Measurements from ENCODE around the gene MAN1A1. TPM values are rescaled to one million over a fixed set of nuclear protein-coding genes. Genes with fewer than 3 reads are reported as not detected.
A peak's percentile ranks its signal among the peaks of the same experiment; 100 is the strongest.

Gene MAN1A1
- total RNA-seq, 2 donors from 2014 or later: 25.2 to 26.6 TPM

- peaks cover 7% of the 10 kb centered on the region for H3K4me1 Mint-ChIP-seq (ENCODE audit: low read depth)
Measured at GRCh38 chr6:119283214-119283613, 66.3 kb downstream of the MAN1A1 start.

GRCh38 chr6:119280668-119281067, 68.9 kb downstream of the MAN1A1 start:
- Mint-ChIP-seq H3K4me3 (no peak overlapping the region), H3K27me3 (ENCODE audit: low read depth) (no peaks in the 10 kb centered on the region), H3K4me1 (ENCODE audit: low read depth) (peaks cover 7% of the 10 kb centered on the region), H3K9me3 (no peaks in the 10 kb centered on the region), H3K36me3 (ENCODE audit: insufficient read depth in 2 of 2) (peaks cover 4 to 6% of the 10 kb centered on the region in 2 donors), H3K27ac (no peak overlapping the region)
- ATAC-seq (replicated peaks in 1 of 2): no peak
- DNase-seq: no peak

More at GRCh38 chr6:119283214-119283613, 66.3 kb downstream of the MAN1A1 start:
- DNase-seq (no peak), ATAC-seq (replicated peaks in 1 of 2) (no peak)
- H3K9me3 Mint-ChIP-seq: no peaks in the 10 kb centered on the region
- no peaks in the 10 kb centered on the region for H3K27me3 Mint-ChIP-seq (ENCODE audit: low read depth)
- no peak overlapping the region for H3K27ac Mint-ChIP-seq
- no peak overlapping the region for H3K4me3 Mint-ChIP-seq
- H3K36me3 Mint-ChIP-seq (ENCODE audit: insufficient read depth in 2 of 2): peaks cover 3 to 4% of the 10 kb centered on the region in 2 donors

GRCh38 chr6:119280080-119280479, 69.5 kb downstream of the MAN1A1 start:
- DNase-seq (no peak), ATAC-seq (replicated peaks in 1 of 2) (no peak)
- Mint-ChIP-seq H3K27me3 (ENCODE audit: low read depth) (no peaks in the 10 kb centered on the region), H3K36me3 (ENCODE audit: insufficient read depth in 2 of 2) (peaks cover 4 to 6% of the 10 kb centered on the region in 2 donors), H3K9me3 (no peaks in the 10 kb centered on the region), H3K27ac (peak overlapping the region; percentile 12), H3K4me3 (no peak overlapping the region), H3K4me1 (ENCODE audit: low read depth) (peaks cover 7% of the 10 kb centered on the region)

- Mint-ChIP-seq H3K4me3 (no peak overlapping the region), H3K9me3 (peaks cover 0 to 1% of the 10 kb centered on the region in 2 donors), H3K27me3 (ENCODE audit: low read depth) (no peaks in the 10 kb centered on the region), H3K4me1 (ENCODE audit: low read depth) (peaks cover 6% of the 10 kb centered on the region), H3K27ac (no peak overlapping the region), H3K36me3 (ENCODE audit: insufficient read depth in 2 of 2) (peaks cover 1 to 4% of the 10 kb centered on the region in 2 donors)
- DNase-seq: no peak
- ATAC-seq (replicated peaks in 1 of 2): no peak
Measured at GRCh38 chr6:119278625-119279024, 70.9 kb downstream of the MAN1A1 start.

GRCh38 chr6:119277052-119277451, 72.5 kb downstream of the MAN1A1 start:
- peaks cover 2% of the 10 kb centered on the region in 2 donors for H3K9me3 Mint-ChIP-seq
- no peaks in the 10 kb centered on the region for H3K27me3 Mint-ChIP-seq (ENCODE audit: low read depth)
- no peak for DNase-seq
- no peak for ATAC-seq (replicated peaks in 1 of 2)
- no peak overlapping the region for H3K4me3 Mint-ChIP-seq
- H3K36me3 Mint-ChIP-seq (ENCODE audit: insufficient read depth in 2 of 2): peaks cover 3 to 6% of the 10 kb centered on the region in 2 donors
- no peak overlapping the region for H3K27ac Mint-ChIP-seq
- no peaks in the 10 kb centered on the region for H3K4me1 Mint-ChIP-seq (ENCODE audit: low read depth)

- H3K27ac Mint-ChIP-seq: no peak overlapping the region
- ATAC-seq (replicated peaks in 1 of 2): no peak
- H3K9me3 Mint-ChIP-seq: peaks cover 2 to 4% of the 10 kb centered on the region in 2 donors
- peaks cover 6 to 8% of the 10 kb centered on the region in 2 donors for H3K36me3 Mint-ChIP-seq (ENCODE audit: insufficient read depth in 2 of 2)
- no peak overlapping the region for H3K4me3 Mint-ChIP-seq
- DNase-seq: no peak
- H3K4me1 Mint-ChIP-seq (ENCODE audit: low read depth): no peaks in the 10 kb centered on the region
- H3K27me3 Mint-ChIP-seq (ENCODE audit: low read depth): no peaks in the 10 kb centered on the region
Measured at GRCh38 chr6:119276211-119276610, 73.3 kb downstream of the MAN1A1 start.

- H3K36me3 Mint-ChIP-seq (ENCODE audit: insufficient read depth in 2 of 2): peaks cover 14 to 16% of the 10 kb centered on the region in 2 donors
Measured at GRCh38 chr6:119274197-119274595, 75.4 kb downstream of the MAN1A1 start.

GRCh38 chr6:119273272-119274196, 76.0 kb downstream of the MAN1A1 start:
- Mint-ChIP-seq H3K36me3 (ENCODE audit: insufficient read depth in 2 of 2) (peaks cover 14 to 16% of the 10 kb centered on the region in 2 donors), H3K27me3 (ENCODE audit: low read depth) (no peaks in the 10 kb centered on the region), H3K27ac (no peak overlapping the region), H3K4me3 (no peak overlapping the region), H3K9me3 (peaks cover 4 to 14% of the 10 kb centered on the region in 2 donors), H3K4me1 (ENCODE audit: low read depth) (peaks cover 4% of the 10 kb centered on the region)
- ATAC-seq (replicated peaks in 1 of 2): no peak
- DNase-seq: no peak

More at GRCh38 chr6:119274197-119274595, 75.4 kb downstream of the MAN1A1 start:
- DNase-seq: no peak
- Mint-ChIP-seq H3K27me3 (ENCODE audit: low read depth) (no peaks in the 10 kb centered on the region), H3K4me1 (ENCODE audit: low read depth) (no peaks in the 10 kb centered on the region), H3K9me3 (peaks cover 4 to 14% of the 10 kb centered on the region in 2 donors), H3K27ac (no peak overlapping the region), H3K4me3 (no peak overlapping the region)
- no peak for ATAC-seq (replicated peaks in 1 of 2)

- no peak overlapping the region for H3K27ac Mint-ChIP-seq
- DNase-seq (no peak), ATAC-seq (replicated peaks in 1 of 2) (no peak)
- H3K9me3 Mint-ChIP-seq: peaks cover 4 to 14% of the 10 kb centered on the region in 2 donors
- H3K4me3 Mint-ChIP-seq: no peak overlapping the region
- peaks cover 13 to 14% of the 10 kb centered on the region in 2 donors for H3K36me3 Mint-ChIP-seq (ENCODE audit: insufficient read depth in 2 of 2)
- H3K4me1 Mint-ChIP-seq (ENCODE audit: low read depth): peaks cover 22% of the 10 kb centered on the region
- H3K27me3 Mint-ChIP-seq (ENCODE audit: low read depth): no peaks in the 10 kb centered on the region
Measured at GRCh38 chr6:119270545-119270944, 79.0 kb downstream of the MAN1A1 start.

GRCh38 chr6:119269266-119270103, 80.1 kb downstream of the MAN1A1 start:
- no peak for ATAC-seq (replicated peaks in 1 of 2)
- Mint-ChIP-seq H3K36me3 (ENCODE audit: insufficient read depth in 2 of 2) (peaks cover 13 to 14% of the 10 kb centered on the region in 2 donors), H3K27me3 (ENCODE audit: low read depth) (no peaks in the 10 kb centered on the region), H3K4me3 (no peak overlapping the region), H3K4me1 (ENCODE audit: low read depth) (peaks cover 22% of the 10 kb centered on the region), H3K27ac (no peak overlapping the region), H3K9me3 (peaks cover 4 to 14% of the 10 kb centered on the region in 2 donors)
- no peak for DNase-seq

- ATAC-seq (replicated peaks in 1 of 2) (peak; percentile 41 to 45), DNase-seq (no peak)
- no peak overlapping the region for H3K4me3 Mint-ChIP-seq
- H3K9me3 Mint-ChIP-seq: peaks cover 2 to 16% of the 10 kb centered on the region in 2 donors
- peaks cover 16 to 17% of the 10 kb centered on the region in 2 donors for H3K36me3 Mint-ChIP-seq (ENCODE audit: insufficient read depth in 2 of 2)
- no peaks in the 10 kb centered on the region for H3K27me3 Mint-ChIP-seq (ENCODE audit: low read depth)
- H3K27ac Mint-ChIP-seq: peak overlapping the region; percentile 8
- H3K4me1 Mint-ChIP-seq (ENCODE audit: low read depth): peaks cover 22% of the 10 kb centered on the region
Measured at GRCh38 chr6:119267126-119267905, 82.2 kb downstream of the MAN1A1 start.

- Mint-ChIP-seq H3K27me3 (ENCODE audit: low read depth) (no peaks in the 10 kb centered on the region), H3K4me3 (no peak overlapping the region), H3K9me3 (peaks cover 0 to 3% of the 10 kb centered on the region in 2 donors), H3K27ac (no peak overlapping the region), H3K36me3 (ENCODE audit: insufficient read depth in 2 of 2) (peaks cover 5 to 6% of the 10 kb centered on the region in 2 donors), H3K4me1 (ENCODE audit: low read depth) (peaks cover 32% of the 10 kb centered on the region)
- DNase-seq (no peak), ATAC-seq (replicated peaks in 1 of 2) (no peak)
Measured at GRCh38 chr6:119264854-119265397, 84.6 kb downstream of the MAN1A1 start.
